ENCODE results near the gene FBLL1. TPM values are rescaled to one million over a fixed set of nuclear protein-coding genes. Genes with fewer than 3 reads are reported as not detected.

The FBLL1 gene
- total and polyA plus RNA-seq, 2 of the 8 experiments (the other 6 are each of a cell fraction or from before 2014, with no cell fraction given) = 8.3 to 30.9 TPM

DNA sequence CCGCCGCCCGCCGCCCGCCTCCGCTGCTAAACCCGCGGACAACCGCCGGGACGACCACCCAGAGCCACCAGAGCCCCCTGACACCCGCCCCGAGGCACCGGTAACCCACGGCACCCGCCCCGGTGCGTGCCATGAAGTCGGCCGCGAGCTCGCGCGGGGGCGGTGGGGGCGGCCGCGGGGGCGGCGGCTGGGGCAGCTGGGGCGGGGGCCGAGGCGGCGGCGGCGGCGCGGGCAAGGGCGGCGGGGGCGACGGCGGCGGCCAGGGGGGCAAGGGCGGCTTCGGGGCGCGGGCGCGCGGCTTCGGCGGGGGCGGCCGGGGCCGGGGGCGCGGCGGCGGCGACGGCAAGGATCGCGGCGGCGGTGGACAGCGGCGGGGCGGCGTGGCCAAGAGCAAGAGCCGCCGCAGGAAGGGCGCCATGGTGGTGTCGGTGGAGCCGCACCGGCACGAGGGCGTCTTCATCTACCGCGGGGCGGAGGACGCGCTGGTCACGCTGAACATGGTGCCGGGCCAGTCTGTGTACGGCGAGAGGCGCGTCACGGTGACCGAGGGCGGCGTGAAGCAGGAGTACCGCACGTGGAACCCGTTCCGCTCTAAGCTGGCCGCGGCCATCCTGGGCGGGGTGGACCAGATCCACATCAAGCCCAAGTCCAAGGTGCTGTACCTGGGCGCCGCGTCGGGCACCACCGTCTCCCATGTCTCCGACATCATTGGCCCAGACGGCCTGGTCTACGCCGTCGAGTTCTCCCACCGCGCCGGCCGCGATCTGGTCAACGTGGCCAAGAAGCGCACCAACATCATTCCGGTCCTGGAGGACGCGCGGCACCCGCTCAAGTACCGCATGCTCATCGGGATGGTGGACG lies 499 bp downstream of the FBLL1 start (continued):
- TF ChIP-seq, protein P1, sequence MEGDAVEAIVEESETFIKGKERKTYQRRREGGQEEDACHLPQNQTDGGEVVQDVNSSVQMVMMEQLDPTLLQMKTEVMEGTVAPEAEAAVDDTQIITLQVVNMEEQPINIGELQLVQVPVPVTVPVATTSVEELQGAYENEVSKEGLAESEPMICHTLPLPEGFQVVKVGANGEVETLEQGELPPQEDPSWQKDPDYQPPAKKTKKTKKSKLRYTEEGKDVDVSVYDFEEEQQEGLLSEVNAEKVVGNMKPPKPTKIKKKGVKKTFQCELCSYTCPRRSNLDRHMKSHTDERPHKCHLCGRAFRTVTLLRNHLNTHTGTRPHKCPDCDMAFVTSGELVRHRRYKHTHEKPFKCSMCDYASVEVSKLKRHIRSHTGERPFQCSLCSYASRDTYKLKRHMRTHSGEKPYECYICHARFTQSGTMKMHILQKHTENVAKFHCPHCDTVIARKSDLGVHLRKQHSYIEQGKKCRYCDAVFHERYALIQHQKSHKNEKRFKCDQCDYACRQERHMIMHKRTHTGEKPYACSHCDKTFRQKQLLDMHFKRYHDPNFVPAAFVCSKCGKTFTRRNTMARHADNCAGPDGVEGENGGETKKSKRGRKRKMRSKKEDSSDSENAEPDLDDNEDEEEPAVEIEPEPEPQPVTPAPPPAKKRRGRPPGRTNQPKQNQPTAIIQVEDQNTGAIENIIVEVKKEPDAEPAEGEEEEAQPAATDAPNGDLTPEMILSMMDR (IDR thresholded peaks at IDR 0.05; ENCODE audit: control extremely low read depth in 1 of 3, insufficient read depth in 1 of 3, low read depth in 1 of 3, low read length in 3 of 3) = no peak
- TF ChIP-seq YY1 (IDR thresholded peaks at IDR 0.05; ENCODE audit: low read depth, low read length) (no peak), SIX5 (IDR thresholded peaks at IDR 0.05; ENCODE audit: low read depth, low read length) (no peak), ASH2L (IDR thresholded peaks at IDR 0.05; ENCODE audit: low read length) (no peak)
- TF ChIP-seq, protein P2, sequence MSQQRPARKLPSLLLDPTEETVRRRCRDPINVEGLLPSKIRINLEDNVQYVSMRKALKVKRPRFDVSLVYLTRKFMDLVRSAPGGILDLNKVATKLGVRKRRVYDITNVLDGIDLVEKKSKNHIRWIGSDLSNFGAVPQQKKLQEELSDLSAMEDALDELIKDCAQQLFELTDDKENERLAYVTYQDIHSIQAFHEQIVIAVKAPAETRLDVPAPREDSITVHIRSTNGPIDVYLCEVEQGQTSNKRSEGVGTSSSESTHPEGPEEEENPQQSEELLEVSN (IDR thresholded peaks at IDR 0.05) = peak; percentile 93
